Measurements from ENCODE around the gene KL. TPM values are rescaled to one million over a fixed set of nuclear protein-coding genes. Genes with fewer than 3 reads are reported as not detected.
A peak's percentile ranks its signal among the peaks of the same experiment; 100 is the strongest.

Gene KL
- total RNA-seq, 1 donor from 2014 or later = 1.4 TPM

GRCh38 chr13:33031277-33031676 is 15.1 kb downstream of the KL start:
- intact Hi-C loops (cut with DNase I) = no loop called here
- DNase-seq (no peak), ATAC-seq (ENCODE audit: poor library complexity) (no peak)

GRCh38 chr13:33032037-33032625 is 15.9 kb downstream of the KL start:
- ATAC-seq (ENCODE audit: poor library complexity) = peak; percentile 41
- intact Hi-C loops (cut with DNase I) = no loop called here
- DNase-seq = peak; percentile 51

- intact Hi-C loops (cut with DNase I) = no loop called here
- ATAC-seq (ENCODE audit: poor library complexity) = no peak
- no peak for DNase-seq
Measured at GRCh38 chr13:33033051-33033812, 17.0 kb downstream of the KL start.

- ATAC-seq (ENCODE audit: poor library complexity) = no peak
- intact Hi-C loops (cut with DNase I) = no loop called here
- DNase-seq = no peak
Measured at GRCh38 chr13:33033986-33034385, 17.8 kb downstream of the KL start.

- intact Hi-C loops (cut with DNase I) = no loop called here
- DNase-seq (no peak), ATAC-seq (ENCODE audit: poor library complexity) (no peak)
Measured at GRCh38 chr13:33034882-33035520, 18.8 kb downstream of the KL start.

- DNase-seq (no peak), ATAC-seq (ENCODE audit: poor library complexity) (no peak)
- intact Hi-C loops (cut with DNase I) = no loop called here
Measured at GRCh38 chr13:33037673-33038072, 21.4 kb downstream of the KL start.

- no peak for ATAC-seq (ENCODE audit: poor library complexity)
- DNase-seq = no peak
- intact Hi-C loops (cut with DNase I) = no loop called here
Measured at GRCh38 chr13:33040090-33040489, 23.9 kb downstream of the KL start.

- intact Hi-C loops (cut with DNase I) = no loop called here
- no peak for DNase-seq
- no peak for ATAC-seq (ENCODE audit: poor library complexity)
Measured at GRCh38 chr13:33045851-33046592, 29.8 kb downstream of the KL start.

GRCh38 chr13:33050161-33050560 is 33.9 kb downstream of the KL start:
- intact Hi-C loops (cut with DNase I) = no loop called here
- ATAC-seq (ENCODE audit: poor library complexity) (no peak), DNase-seq (no peak)

- DNase-seq = no peak
- no peak for ATAC-seq (ENCODE audit: poor library complexity)
- intact Hi-C loops (cut with DNase I) = no loop called here
Measured at GRCh38 chr13:33051632-33052031, 35.4 kb downstream of the KL start.

GRCh38 chr13:33052506-33053280 is 36.5 kb downstream of the KL start:
- intact Hi-C loops (cut with DNase I) = no loop called here
- no peak for ATAC-seq (ENCODE audit: poor library complexity)
- no peak for DNase-seq

GRCh38 chr13:33053397-33054066 is 37.3 kb downstream of the KL start:
- no peak for ATAC-seq (ENCODE audit: poor library complexity)
- DNase-seq = no peak
- intact Hi-C loops (cut with DNase I) = no loop called here

GRCh38 chr13:33057019-33057780 is 41.0 kb downstream of the KL start:
- ATAC-seq (ENCODE audit: poor library complexity) (peak; percentile 72), DNase-seq (peak; percentile 40)
- intact Hi-C loops (cut with DNase I) = no loop called here

- DNase-seq = no peak
- ATAC-seq (ENCODE audit: poor library complexity) = no peak
- intact Hi-C loops (cut with DNase I) = no loop called here
Measured at GRCh38 chr13:33058776-33059327, 42.6 kb downstream of the KL start.

GRCh38 chr13:33060815-33061214 is 44.6 kb downstream of the KL start:
- no peak for ATAC-seq (ENCODE audit: poor library complexity)
- intact Hi-C loops (cut with DNase I) = no loop called here
- DNase-seq = no peak

- ATAC-seq (ENCODE audit: poor library complexity) (no peak), DNase-seq (no peak)
- intact Hi-C loops (cut with DNase I) = no loop called here
Measured at GRCh38 chr13:33066329-33066728, 50.1 kb downstream of the KL start.

- ATAC-seq (ENCODE audit: poor library complexity) (no peak), DNase-seq (no peak)
- intact Hi-C loops (cut with DNase I) = no loop called here
Measured at GRCh38 chr13:33069365-33069764, 53.1 kb downstream of the KL start.

All from Right ventricle myocardium superior (tissue), 1 donor.